AG08396 (cell line): Measurements from ENCODE around the gene TMED10.
A peak's percentile ranks its signal among the peaks of the same experiment; 100 is the strongest.
"Not testable (repeated sequence)": the region's sequence is repeated elsewhere in the genome, so short reads cannot be mapped to it uniquely, and the experiment has no call there.

ENCODE experiments used
- DNase-seq: peaks from one replicate; pipeline ENCODE4 v3.0.0; 2012; ENCODE audit warnings: low spot score, mixed read lengths

The TMED10 gene

GRCh38 chr14:75127474-75127820 lies 49.0 kb downstream of the TMED10 start:
- not testable (repeated sequence) for DNase-seq

GRCh38 chr14:75126679-75127473 lies 49.5 kb downstream of the TMED10 start, which contains the start of gene NEK9:
Gene NEK9 (minus strand): TSS chr14:75127048. CDS start chr14:75126921, 127 bp downstream.
- DNase-seq: peak; percentile 93

GRCh38 chr14:75126121-75126544 lies 50.3 kb downstream of the TMED10 start:
- peak; percentile 12 for DNase-seq

- peak; percentile 73 for DNase-seq
These were observed 50.8 kb downstream of the TMED10 start for GRCh38 chr14:75125617-75126016.

GRCh38 chr14:75123991-75124390 lies 52.4 kb downstream of the TMED10 start:
- DNase-seq: peak; percentile 61

DNA sequence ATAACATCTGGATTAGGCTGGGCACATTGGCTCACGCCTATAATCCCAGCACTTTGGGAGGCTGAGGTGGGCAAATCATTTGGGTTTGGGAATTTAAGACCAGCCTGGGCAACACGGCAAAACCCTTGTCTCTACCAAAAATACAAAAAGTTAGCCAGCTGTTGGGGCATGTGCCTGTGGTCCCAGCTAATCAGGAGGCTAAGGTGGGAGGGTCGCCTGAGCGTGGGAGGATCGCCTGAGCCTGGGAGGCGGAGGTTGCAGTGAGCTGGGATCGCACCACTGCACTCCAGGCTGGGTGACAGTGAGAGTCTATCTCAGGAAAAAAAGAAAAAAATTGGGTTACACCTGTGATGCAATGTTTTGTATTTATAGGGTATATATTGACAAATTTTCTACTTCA lies 54.9 kb downstream of the TMED10 start:
- no peak for DNase-seq

GRCh38 chr14:75120541-75121291 lies 55.7 kb downstream of the TMED10 start:
- DNase-seq: no peak

DNA sequence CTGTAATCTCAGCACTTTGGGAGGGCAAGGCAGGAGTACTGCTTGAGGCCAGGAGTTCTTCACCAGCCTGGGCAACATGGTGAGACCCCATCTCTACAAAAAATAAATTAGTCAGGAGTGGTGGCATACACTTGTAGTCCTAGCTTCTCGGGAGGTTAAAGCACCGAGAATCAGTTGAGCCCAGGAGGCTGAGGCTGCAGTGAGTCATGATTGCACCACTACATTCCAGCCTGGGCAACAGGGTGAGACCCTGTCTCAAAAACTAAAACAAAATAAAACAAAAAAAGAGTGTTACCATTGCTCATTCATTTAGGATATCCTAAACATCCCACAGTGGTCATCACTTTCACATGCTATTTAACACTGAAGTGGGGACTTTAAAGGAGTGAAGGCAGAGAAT lies 57.4 kb downstream of the TMED10 start:
- DNase-seq: no peak

DNA sequence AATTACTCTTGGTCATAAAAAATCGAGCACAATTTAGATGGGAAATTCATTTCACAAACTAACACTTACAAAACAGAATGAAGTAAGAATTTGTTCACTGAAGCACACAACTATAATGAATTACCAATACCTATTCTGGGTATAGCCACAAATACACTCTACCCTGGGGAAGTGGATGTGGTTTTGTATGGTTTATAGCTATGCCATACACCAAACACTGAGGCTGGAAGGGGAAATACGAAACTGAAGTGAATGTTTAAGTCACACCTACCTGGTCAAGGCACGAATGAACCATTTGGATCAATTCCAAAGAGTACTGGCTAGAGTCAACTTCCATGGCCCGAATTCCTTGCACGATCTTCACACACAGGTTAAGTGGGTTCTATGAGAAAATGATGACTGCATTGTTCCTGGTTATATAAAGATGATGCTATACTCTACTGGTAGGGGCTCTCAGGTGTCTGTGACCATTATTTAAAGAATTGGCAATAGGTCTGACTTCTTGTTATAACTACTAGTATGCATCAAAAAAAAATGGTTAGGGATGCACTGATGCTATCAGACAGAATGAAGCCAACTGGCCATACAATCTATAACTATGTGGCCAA lies 62.4 kb downstream of the TMED10 start:
- no peak for DNase-seq

GRCh38 chr14:75109877-75110276 lies 66.5 kb downstream of the TMED10 start:
- no peak for DNase-seq

GRCh38 chr14:75107186-75107585 lies 69.2 kb downstream of the TMED10 start:
- no peak for DNase-seq

DNA sequence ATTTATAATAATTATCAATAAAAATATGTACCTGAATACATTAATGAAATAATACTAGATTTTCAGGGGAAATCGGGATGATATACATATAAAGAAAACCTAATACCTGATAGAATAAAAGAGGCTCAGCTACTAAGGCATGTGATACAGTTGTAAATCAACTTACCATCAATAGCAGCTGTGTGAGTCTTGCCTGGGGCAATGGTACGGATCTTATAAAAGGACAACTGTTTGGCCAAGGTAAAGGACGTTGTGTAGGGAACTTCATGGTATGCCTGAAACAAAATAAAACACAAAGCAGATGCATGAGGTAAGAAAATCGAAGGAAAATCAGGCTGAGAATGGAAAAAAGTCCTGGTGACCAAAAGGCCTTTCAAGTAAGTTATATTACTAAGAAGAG lies 74.9 kb downstream of the TMED10 start:
- DNase-seq: no peak

- DNase-seq: no peak
These were observed 77.7 kb downstream of the TMED10 start for GRCh38 chr14:75098682-75099081.

- no peak for DNase-seq
These were observed 78.2 kb downstream of the TMED10 start for GRCh38 chr14:75098212-75098611.

- DNase-seq: no peak
These were observed 79.5 kb downstream of the TMED10 start for GRCh38 chr14:75096959-75097358.

GRCh38 chr14:75095690-75096089 lies 80.7 kb downstream of the TMED10 start:
- DNase-seq: no peak

GRCh38 chr14:75094896-75095295 lies 81.5 kb downstream of the TMED10 start:
- DNase-seq: no peak

- DNase-seq: no peak
These were observed 83.7 kb downstream of the TMED10 start for GRCh38 chr14:75092698-75093097.

- DNase-seq: no peak
These were observed 85.2 kb downstream of the TMED10 start for GRCh38 chr14:75091251-75091650.

GRCh38 chr14:75090353-75090752 lies 86.1 kb downstream of the TMED10 start:
- no peak for DNase-seq

GRCh38 chr14:75088566-75089373 lies 87.6 kb downstream of the TMED10 start:
- peak; percentile 39 for DNase-seq

- no peak for DNase-seq
These were observed 88.3 kb downstream of the TMED10 start for GRCh38 chr14:75088153-75088552.
